SK-N-SH (cell line): ENCODE data around the gene CCDC149.

Source experiments
- EP300 ChIP-seq, 2 experiments: IDR thresholded peaks; 2 replicates each; pipeline versions ENCODE4 v1.4.0 to v1.6.1; 2012; ENCODE audit warnings: borderline replicate concordance in 1 of 2, low read depth in 1 of 2, low read length in 1 of 2
- GABPA ChIP-seq: IDR thresholded peaks from 2 replicates; pipeline ENCODE4 v1.4.0; 2012; ENCODE audit warnings: low read depth, mild to moderate bottlenecking
- GATA2 ChIP-seq: sonication (generic); formaldehyde crosslinking; IDR thresholded peaks from 2 replicates; pipeline ENCODE4 v1.5.0; 2020; ENCODE audit warnings: mild to moderate bottlenecking, missing genetic modification reagents
- MAX ChIP-seq: IDR thresholded peaks from 2 replicates; pipeline ENCODE4 v1.4.0; 2012; ENCODE audit warnings: low read depth
- POLR2AphosphoS5 ChIP-seq: IDR thresholded peaks from 2 replicates; pipeline ENCODE4 v1.6.1; 2012; ENCODE audit warnings: low read depth, low read length
- SMC3 ChIP-seq: IDR thresholded peaks from 2 replicates; pipeline ENCODE4 v1.6.1; 2012; ENCODE audit warnings: low read depth, low read length, improper control_type of control experiment
- TF ChIP-seq, protein P1 (sequence below): IDR thresholded peaks from 2 replicates; pipeline ENCODE4 v1.4.0; 2012; ENCODE audit warnings: low read depth, borderline replicate concordance
- TF ChIP-seq, protein P2 (sequence below): fragments of 200-600 bp; sonication (generic); IDR thresholded peaks from 2 replicates; pipeline ENCODE4 v1.6.1; 2017; ENCODE audit warnings: antibody characterized with exemption, mild to moderate bottlenecking, moderate library complexity

- TF ChIP-seq GABPA (no peak), POLR2AphosphoS5 (no peak), SMC3 (no peak), GATA2 (CRISPR knock-in tag) (no peak), MAX (no peak), EP300 (IDR thresholded peaks at IDR 0.05; ENCODE audit: borderline replicate concordance in 1 of 2, low read depth in 1 of 2, low read length in 1 of 2) (no peak)
- TF ChIP-seq, protein P1, sequence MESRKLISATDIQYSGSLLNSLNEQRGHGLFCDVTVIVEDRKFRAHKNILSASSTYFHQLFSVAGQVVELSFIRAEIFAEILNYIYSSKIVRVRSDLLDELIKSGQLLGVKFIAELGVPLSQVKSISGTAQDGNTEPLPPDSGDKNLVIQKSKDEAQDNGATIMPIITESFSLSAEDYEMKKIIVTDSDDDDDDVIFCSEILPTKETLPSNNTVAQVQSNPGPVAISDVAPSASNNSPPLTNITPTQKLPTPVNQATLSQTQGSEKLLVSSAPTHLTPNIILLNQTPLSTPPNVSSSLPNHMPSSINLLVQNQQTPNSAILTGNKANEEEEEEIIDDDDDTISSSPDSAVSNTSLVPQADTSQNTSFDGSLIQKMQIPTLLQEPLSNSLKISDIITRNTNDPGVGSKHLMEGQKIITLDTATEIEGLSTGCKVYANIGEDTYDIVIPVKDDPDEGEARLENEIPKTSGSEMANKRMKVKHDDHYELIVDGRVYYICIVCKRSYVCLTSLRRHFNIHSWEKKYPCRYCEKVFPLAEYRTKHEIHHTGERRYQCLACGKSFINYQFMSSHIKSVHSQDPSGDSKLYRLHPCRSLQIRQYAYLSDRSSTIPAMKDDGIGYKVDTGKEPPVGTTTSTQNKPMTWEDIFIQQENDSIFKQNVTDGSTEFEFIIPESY, result no peak
- TF ChIP-seq, protein P2, sequence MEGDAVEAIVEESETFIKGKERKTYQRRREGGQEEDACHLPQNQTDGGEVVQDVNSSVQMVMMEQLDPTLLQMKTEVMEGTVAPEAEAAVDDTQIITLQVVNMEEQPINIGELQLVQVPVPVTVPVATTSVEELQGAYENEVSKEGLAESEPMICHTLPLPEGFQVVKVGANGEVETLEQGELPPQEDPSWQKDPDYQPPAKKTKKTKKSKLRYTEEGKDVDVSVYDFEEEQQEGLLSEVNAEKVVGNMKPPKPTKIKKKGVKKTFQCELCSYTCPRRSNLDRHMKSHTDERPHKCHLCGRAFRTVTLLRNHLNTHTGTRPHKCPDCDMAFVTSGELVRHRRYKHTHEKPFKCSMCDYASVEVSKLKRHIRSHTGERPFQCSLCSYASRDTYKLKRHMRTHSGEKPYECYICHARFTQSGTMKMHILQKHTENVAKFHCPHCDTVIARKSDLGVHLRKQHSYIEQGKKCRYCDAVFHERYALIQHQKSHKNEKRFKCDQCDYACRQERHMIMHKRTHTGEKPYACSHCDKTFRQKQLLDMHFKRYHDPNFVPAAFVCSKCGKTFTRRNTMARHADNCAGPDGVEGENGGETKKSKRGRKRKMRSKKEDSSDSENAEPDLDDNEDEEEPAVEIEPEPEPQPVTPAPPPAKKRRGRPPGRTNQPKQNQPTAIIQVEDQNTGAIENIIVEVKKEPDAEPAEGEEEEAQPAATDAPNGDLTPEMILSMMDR, result no peak
Observed at GRCh38 chr4:24845132-24845531, 67.7 kb downstream of the CCDC149 start.
